GM10266 (cell line): ENCODE measurements around the gene ZDBF2.

Experiments used
- DNase-seq: peaks from one replicate; pipeline ENCODE4 v3.0.0; 2012; ENCODE audit errors: extremely low spot score
- TF ChIP-seq, protein P1 (sequence below): IDR thresholded peaks from 2 replicates; pipeline ENCODE4 v1.5.1; 2012; ENCODE audit warnings: mild to moderate bottlenecking, low read depth; ENCODE audit not compliant: control insufficient read depth, insufficient read depth; ENCODE audit errors: missing control alignments

Gene ZDBF2

DNA sequence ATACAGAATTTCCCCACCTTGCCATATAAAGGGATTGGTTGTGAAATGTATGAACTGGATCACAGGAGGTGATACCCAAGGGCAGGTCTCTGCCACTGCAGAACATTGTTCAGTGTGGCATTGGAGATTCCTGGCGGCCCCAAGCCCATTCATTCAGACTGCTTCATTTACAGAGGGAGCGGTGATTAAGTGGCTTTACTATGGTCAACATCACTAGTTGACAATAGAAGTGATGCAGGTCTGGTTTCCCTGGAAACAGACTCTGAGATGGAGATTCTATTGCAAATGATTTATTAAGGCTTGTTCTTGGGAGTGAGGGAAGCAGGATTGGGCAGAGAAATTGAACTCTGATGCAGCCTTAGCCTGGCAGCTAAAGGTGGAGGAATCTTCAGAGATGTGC is 62.4 kb downstream of the ZDBF2 start:
- TF ChIP-seq, protein P1, sequence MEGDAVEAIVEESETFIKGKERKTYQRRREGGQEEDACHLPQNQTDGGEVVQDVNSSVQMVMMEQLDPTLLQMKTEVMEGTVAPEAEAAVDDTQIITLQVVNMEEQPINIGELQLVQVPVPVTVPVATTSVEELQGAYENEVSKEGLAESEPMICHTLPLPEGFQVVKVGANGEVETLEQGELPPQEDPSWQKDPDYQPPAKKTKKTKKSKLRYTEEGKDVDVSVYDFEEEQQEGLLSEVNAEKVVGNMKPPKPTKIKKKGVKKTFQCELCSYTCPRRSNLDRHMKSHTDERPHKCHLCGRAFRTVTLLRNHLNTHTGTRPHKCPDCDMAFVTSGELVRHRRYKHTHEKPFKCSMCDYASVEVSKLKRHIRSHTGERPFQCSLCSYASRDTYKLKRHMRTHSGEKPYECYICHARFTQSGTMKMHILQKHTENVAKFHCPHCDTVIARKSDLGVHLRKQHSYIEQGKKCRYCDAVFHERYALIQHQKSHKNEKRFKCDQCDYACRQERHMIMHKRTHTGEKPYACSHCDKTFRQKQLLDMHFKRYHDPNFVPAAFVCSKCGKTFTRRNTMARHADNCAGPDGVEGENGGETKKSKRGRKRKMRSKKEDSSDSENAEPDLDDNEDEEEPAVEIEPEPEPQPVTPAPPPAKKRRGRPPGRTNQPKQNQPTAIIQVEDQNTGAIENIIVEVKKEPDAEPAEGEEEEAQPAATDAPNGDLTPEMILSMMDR: no peak
- DNase-seq: no peak

DNA sequence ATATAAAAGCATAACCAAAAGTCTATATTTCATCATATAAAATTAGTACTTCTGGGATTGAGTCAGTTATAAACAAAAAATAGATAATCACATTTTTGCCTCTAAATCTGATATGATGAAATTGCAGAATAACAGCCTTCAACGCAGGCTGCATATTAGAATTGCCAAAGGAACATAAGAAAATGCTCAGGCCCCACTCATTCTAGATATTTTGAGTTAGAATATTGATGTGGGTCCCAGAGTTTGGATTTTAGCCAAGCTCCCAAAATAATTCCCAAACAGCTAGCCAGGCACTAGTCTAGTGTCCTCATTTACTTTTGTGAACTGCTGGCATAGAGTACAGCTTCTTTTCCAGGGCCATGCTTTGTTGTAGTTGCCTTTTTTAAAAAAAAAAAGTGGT is 63.5 kb downstream of the ZDBF2 start:
- no peak for DNase-seq

DNA sequence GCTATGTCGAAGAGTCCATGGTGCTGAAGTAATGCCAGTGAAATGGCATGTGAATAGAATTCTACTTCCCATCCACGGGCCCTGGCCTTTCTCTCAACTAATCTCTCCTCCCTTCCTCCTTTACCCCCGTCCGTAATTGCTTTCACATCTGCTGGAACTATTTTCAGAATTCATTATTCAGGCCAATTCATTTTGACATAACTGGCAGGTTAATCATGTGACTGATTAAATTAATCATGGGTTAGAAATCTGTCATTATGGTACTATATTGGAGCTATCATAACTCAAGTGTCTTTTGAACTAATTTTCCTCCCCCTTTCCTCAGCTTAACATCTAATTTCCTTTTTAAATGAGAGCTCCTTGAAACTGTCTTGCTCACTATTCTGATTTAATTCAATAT is 66.9 kb downstream of the ZDBF2 start:
- no peak for DNase-seq
- TF ChIP-seq, protein P1: no peak

More for the DNA sequence above, 63.5 kb downstream of the ZDBF2 start:
- TF ChIP-seq, protein P1: no peak

DNA sequence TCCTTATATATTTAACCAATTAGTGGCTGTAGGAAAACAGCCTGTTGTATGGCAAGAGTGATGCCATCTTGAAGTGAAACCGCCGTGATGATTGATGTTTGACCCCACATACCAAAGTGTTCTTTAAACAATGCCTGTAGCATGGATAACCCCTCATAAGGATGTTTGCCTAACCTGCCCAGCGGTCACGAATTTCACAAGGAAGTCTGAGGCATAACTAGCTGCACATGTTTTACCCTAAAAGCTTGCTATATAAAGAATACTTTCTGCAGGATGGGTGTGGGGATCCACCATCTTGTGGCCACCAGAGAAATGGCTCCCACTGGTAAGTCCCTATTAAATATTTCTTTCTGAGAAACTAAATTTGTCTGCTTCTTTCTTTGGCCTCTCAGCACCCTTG is 68.7 kb downstream of the ZDBF2 start:
- DNase-seq: no peak
- TF ChIP-seq, protein P1: no peak

DNA sequence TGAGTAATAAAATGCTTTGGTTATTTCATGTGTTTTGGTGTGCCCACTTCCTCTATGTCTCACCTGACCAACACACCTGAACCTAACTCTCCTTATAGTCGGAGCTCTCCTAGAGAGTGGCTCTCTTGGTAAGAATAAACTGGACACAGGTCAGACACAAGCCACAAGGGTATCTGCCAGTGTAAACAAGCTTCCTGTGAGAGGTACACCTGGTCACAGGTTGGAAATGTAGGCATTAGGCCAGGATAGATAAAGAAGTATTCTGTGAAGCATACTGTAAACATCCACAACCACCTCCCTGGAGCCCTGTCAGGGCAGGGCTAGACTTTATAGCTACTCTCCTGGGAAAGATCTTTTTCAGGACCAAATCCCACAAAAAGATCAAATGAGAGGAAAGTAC is 69.4 kb downstream of the ZDBF2 start:
- TF ChIP-seq, protein P1: no peak
- DNase-seq: no peak

DNA sequence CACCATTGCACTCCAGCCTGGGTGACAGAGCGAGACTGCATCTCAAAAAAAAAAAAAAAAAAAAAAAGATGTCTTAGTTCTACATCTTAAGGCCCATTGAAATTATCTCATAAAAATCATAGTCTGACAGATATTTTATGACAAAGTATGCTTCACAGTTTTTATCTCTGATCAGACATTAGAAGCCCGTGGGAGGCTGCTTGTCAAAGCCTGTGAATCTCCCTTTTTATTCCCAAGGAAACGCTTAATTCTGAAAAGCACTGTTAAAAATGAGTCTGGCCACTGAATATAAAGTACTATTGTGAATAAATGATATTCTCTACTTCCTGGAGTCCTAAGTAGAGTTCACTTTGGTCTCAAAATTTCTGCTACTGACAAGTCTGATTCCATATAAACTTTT is 71.1 kb downstream of the ZDBF2 start:
- TF ChIP-seq, protein P1: no peak
- no peak for DNase-seq

DNA sequence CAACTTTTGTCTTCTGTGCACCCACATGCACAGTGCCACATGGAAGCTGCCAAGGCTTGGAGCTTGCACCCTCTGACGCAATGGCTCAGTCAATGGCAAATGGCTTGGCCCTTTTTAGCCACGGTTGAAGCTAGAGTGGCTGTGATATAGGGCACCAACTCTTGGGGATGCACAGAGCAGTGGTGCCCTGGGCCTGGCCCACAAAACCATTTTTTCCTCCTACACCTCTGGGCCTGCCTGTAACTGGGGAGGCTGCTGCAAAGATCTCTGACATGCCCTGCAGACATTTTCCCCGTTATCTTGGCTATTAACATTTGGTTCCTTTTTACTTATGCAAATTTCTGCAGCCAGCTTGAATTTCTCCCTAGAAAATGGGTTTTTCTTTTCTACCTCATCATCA is 74.9 kb downstream of the ZDBF2 start:
- TF ChIP-seq, protein P1: no peak
- no peak for DNase-seq
